ENCODE measurements around the gene NMBR. TPM values are rescaled to one million over a fixed set of nuclear protein-coding genes. Genes with fewer than 3 reads are reported as not detected.

The NMBR gene
- total RNA-seq, 1 experiment from 2014 or later: not detected

DNA sequence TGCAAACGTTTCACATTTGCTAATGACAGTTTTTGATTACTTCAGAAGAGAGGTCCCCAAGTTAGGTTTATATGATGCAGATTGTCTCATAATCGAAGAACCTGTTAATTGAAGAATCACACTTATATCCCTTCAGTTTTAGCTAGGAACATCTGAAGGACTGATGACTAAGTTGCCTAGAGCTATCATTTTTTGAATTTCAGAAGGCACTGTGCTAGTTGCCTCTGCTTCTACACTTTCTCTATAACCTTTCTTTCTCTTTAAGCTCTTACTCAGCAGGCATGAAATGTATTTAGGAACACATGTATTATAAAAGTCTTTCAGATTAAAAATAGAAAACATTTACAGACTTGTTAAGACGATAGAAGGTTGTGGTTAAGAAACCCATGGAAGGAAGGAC is 28.6 kb downstream of the NMBR start:
- ChIA-PET RAD21 (ENCODE audit: low non-redundant PET in 1 of 2, low total read pairs in 2 of 2, uncharacterized antibody in 2 of 2, unreplicated experiment in 2 of 2) (no interaction called here), CTCF (no interaction called here), POLR2A (no interaction called here)
- Histone ChIP-seq H4K20me1 (ENCODE audit: insufficient read depth) (no peaks in the 10 kb centered on the region), H2AFZ (ENCODE audit: low read depth, low read length, poor library complexity, severe bottlenecking) (no peak overlapping the region), H3K36me3 (ENCODE audit: control insufficient read depth in 1 of 2, insufficient read depth in 2 of 2, low read length in 2 of 2) (no peaks in the 10 kb centered on the region), H3K9ac (ENCODE audit: low read length) (no peak overlapping the region), H3K4me2 (ENCODE audit: low read length) (no peak overlapping the region), H3K4me3 (replicated peaks in 1 of 2; ENCODE audit: low read depth in 1 of 2, low read length in 2 of 2) (no peak overlapping the region), H3K27ac (ENCODE audit: low read depth, low read length) (no peak overlapping the region), H3K4me1 (ENCODE audit: control insufficient read depth in 1 of 2, insufficient read depth in 2 of 2, low read length in 2 of 2) (no peaks in the 10 kb centered on the region), H3K9me3 (ENCODE audit: control insufficient read depth in 1 of 2, insufficient read depth in 1 of 2, low read depth in 1 of 2, low read length in 2 of 2) (no peaks in the 10 kb centered on the region), H3K27me3 (ENCODE audit: insufficient read depth, low read length) (no peaks in the 10 kb centered on the region), H3K9me2 (ENCODE audit: insufficient read depth) (no peaks in the 10 kb centered on the region), H3K79me2 (ENCODE audit: insufficient read depth, low read length) (no peaks in the 10 kb centered on the region)
- intact Hi-C loops (cut with micrococcal nuclease): loop anchor here (10.0 kb wide), 1 partner anchor 504 kb away; no protein-coding TSS in a partner anchor
- no peak for DNase-seq (ENCODE audit: low read depth, low spot score)
- ATAC-seq: no peak
- no TSS peak for BruUV-seq (replicated peaks)
- TF ChIP-seq YY1 (IDR thresholded peaks at IDR 0.05; ENCODE audit: extremely low read depth, insufficient replicate concordance, low read depth, low read length) (no peak), POLR2A (IDR thresholded peaks at IDR 0.05; ENCODE audit: borderline replicate concordance, extremely low read depth, insufficient read depth, insufficient read length) (no peak), MAX (IDR thresholded peaks at IDR 0.05) (no peak), CEBPB (IDR thresholded peaks at IDR 0.05; ENCODE audit: low read depth) (no peak), RAD21 (IDR thresholded peaks at IDR 0.05; ENCODE audit: low read depth) (no peak), ZFX (IDR thresholded peaks at IDR 0.05) (no peak), ELF1 (IDR thresholded peaks at IDR 0.05; ENCODE audit: borderline replicate concordance, low read depth) (no peak)

GRCh38 chr6:142117366-142117765 is 29.6 kb downstream of the NMBR start:
- no TSS peak for BruUV-seq (replicated peaks)
- intact Hi-C loops (cut with micrococcal nuclease): loop anchor here (10.0 kb wide), 1 partner anchor 503 kb away; no protein-coding TSS in a partner anchor

More at GRCh38 chr6:142117366-142117765, 29.6 kb downstream of the NMBR start:
- TF ChIP-seq, protein P1, sequence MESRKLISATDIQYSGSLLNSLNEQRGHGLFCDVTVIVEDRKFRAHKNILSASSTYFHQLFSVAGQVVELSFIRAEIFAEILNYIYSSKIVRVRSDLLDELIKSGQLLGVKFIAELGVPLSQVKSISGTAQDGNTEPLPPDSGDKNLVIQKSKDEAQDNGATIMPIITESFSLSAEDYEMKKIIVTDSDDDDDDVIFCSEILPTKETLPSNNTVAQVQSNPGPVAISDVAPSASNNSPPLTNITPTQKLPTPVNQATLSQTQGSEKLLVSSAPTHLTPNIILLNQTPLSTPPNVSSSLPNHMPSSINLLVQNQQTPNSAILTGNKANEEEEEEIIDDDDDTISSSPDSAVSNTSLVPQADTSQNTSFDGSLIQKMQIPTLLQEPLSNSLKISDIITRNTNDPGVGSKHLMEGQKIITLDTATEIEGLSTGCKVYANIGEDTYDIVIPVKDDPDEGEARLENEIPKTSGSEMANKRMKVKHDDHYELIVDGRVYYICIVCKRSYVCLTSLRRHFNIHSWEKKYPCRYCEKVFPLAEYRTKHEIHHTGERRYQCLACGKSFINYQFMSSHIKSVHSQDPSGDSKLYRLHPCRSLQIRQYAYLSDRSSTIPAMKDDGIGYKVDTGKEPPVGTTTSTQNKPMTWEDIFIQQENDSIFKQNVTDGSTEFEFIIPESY (IDR thresholded peaks at IDR 0.05; ENCODE audit: extremely low read depth, insufficient replicate concordance, low read length): no peak
- no peak for TF ChIP-seq ZFX (IDR thresholded peaks at IDR 0.05)
- TF ChIP-seq REST (IDR thresholded peaks at IDR 0.05; ENCODE audit: low read depth): no peak
- TF ChIP-seq SRF (IDR thresholded peaks at IDR 0.05; ENCODE audit: low read depth): no peak
- no peak for TF ChIP-seq SP1 (IDR thresholded peaks at IDR 0.05; ENCODE audit: low read depth)
- TF ChIP-seq CBX3 (IDR thresholded peaks at IDR 0.05; ENCODE audit: low read depth): no peak
- no peak for TF ChIP-seq JUND (IDR thresholded peaks at IDR 0.05)
- TF ChIP-seq ATF3 (IDR thresholded peaks at IDR 0.05): no peak
- H3K4me3 ChIP-seq (replicated peaks in 1 of 2; ENCODE audit: low read depth in 1 of 2, low read length in 2 of 2): no peak overlapping the region
- H3K27ac ChIP-seq (ENCODE audit: low read depth, low read length): no peak overlapping the region
- no peak for ATAC-seq
- ChIA-PET RAD21 (ENCODE audit: low non-redundant PET in 1 of 2, low total read pairs in 2 of 2, uncharacterized antibody in 2 of 2, unreplicated experiment in 2 of 2) (no interaction called here), POLR2A (no interaction called here), CTCF (no interaction called here)
- H3K9me2 ChIP-seq (ENCODE audit: insufficient read depth): no peaks in the 10 kb centered on the region
- H3K9me3 ChIP-seq (ENCODE audit: control insufficient read depth in 1 of 2, insufficient read depth in 1 of 2, low read depth in 1 of 2, low read length in 2 of 2): no peaks in the 10 kb centered on the region
- H4K20me1 ChIP-seq (ENCODE audit: insufficient read depth): no peaks in the 10 kb centered on the region
- H3K9ac ChIP-seq (ENCODE audit: low read length): no peak overlapping the region
- no peaks in the 10 kb centered on the region for H3K4me1 ChIP-seq (ENCODE audit: control insufficient read depth in 1 of 2, insufficient read depth in 2 of 2, low read length in 2 of 2)
- H3K36me3 ChIP-seq (ENCODE audit: control insufficient read depth in 1 of 2, insufficient read depth in 2 of 2, low read length in 2 of 2): no peaks in the 10 kb centered on the region
- no peak for DNase-seq (ENCODE audit: low read depth, low spot score)
- no peaks in the 10 kb centered on the region for H3K79me2 ChIP-seq (ENCODE audit: insufficient read depth, low read length)
- no peaks in the 10 kb centered on the region for H3K27me3 ChIP-seq (ENCODE audit: insufficient read depth, low read length)
- H3K4me2 ChIP-seq (ENCODE audit: low read length): no peak overlapping the region
- no peak overlapping the region for H2AFZ ChIP-seq (ENCODE audit: low read depth, low read length, poor library complexity, severe bottlenecking)

All from HCT116 (cell line).